BE2C (cell line): ENCODE results near the gene ARPIN.

Experiments used
- DNase-seq: peaks from one replicate; pipeline ENCODE4 v3.0.0-alpha.2; 2020
- H3K27me3 ChIP-seq: fragments of 250-450 bp; sonication (Bioruptor Pico); 2 replicates; pipeline ENCODE4 v1.5.1; 2020; ENCODE audit warnings: mild to moderate bottlenecking
- H3K36me3 ChIP-seq: fragments of 250-450 bp; sonication (Bioruptor Pico); 2 replicates; pipeline ENCODE4 v1.5.1; 2020; ENCODE audit warnings: mild to moderate bottlenecking
- H3K4me1 ChIP-seq: fragments of 250-450 bp; sonication (Bioruptor Pico); 2 replicates; pipeline ENCODE4 v1.5.1; 2020
- H3K4me3 ChIP-seq: 2 replicates; pipeline ENCODE4 v1.5.1; 2011; ENCODE audit warnings: low read depth, low read length
- H3K9me3 ChIP-seq: fragments of 250-450 bp; sonication (Bioruptor Pico); 2 replicates; pipeline ENCODE4 v1.5.1; 2020
- TF ChIP-seq, protein P1 (sequence below): IDR thresholded peaks from 2 replicates; pipeline ENCODE4 v1.5.1; 2012; ENCODE audit warnings: mild to moderate bottlenecking, low read depth, low read length

Gene ARPIN

DNA sequence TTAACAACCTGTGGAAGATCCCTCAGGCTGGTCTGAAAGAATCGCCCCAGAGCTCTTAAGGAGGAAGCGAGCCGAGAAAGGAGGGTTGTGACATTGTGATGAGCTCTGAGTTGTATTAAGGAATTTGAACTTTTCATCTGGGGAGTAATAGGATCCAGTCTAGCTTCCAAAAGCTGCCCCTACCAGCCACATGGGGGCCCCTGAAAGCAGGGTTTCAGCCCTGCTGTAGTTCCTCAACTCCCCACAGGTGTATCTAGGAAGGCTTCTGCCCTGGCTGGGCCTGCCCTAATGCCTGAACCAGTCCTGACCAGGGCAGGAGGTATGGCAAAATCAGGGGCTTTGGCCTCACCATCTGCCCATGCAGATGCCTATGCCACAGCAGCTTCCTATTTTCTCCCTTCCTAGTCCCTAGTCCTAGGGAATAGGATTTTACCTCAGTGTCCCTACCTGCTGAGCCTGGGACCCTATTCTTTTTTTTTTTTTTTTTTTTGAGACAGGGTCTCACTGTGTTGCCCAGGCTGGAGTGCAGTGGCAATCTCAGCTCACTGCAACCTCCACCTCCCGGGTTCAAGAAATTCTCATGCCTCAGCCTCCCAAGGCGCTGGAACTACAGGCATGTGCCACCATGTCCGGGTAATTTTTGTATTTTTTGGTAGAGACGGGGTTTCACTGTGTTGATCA is 14.0 kb downstream of the ARPIN start:
- no peaks in the 10 kb centered on the region for H3K36me3 ChIP-seq
- no peaks in the 10 kb centered on the region for H3K27me3 ChIP-seq
- no peaks in the 10 kb centered on the region for H3K4me1 ChIP-seq
- TF ChIP-seq, protein P1, sequence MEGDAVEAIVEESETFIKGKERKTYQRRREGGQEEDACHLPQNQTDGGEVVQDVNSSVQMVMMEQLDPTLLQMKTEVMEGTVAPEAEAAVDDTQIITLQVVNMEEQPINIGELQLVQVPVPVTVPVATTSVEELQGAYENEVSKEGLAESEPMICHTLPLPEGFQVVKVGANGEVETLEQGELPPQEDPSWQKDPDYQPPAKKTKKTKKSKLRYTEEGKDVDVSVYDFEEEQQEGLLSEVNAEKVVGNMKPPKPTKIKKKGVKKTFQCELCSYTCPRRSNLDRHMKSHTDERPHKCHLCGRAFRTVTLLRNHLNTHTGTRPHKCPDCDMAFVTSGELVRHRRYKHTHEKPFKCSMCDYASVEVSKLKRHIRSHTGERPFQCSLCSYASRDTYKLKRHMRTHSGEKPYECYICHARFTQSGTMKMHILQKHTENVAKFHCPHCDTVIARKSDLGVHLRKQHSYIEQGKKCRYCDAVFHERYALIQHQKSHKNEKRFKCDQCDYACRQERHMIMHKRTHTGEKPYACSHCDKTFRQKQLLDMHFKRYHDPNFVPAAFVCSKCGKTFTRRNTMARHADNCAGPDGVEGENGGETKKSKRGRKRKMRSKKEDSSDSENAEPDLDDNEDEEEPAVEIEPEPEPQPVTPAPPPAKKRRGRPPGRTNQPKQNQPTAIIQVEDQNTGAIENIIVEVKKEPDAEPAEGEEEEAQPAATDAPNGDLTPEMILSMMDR, result peak; percentile 73
- DNase-seq, result peak; percentile 58
- H3K9me3 ChIP-seq, result no peaks in the 10 kb centered on the region
- no peak overlapping the region for H3K4me3 ChIP-seq

DNA sequence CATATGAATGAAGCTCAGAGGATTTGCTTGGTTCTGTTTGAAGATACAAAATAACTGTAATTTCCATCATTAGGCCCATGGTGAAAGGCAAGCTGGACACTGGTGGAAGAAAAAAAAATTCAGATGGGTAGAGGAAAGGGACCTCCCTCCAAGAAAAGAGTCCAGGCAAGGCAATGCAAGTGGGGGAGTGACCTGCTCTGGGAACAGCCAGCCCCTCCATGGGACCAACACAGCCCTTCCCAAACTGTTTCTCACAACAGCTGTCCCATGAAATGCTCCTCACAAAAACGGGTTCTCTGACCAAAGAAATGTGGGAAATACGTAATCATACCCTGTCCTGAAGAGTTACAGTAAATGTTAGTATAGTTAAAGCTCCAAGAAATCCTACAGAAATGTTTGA is 14.6 kb downstream of the ARPIN start:
- no peak for DNase-seq
- TF ChIP-seq, protein P1, result no peak
- Histone ChIP-seq H3K4me1 (no peaks in the 10 kb centered on the region), H3K9me3 (no peaks in the 10 kb centered on the region), H3K36me3 (no peaks in the 10 kb centered on the region), H3K4me3 (no peak overlapping the region), H3K27me3 (no peaks in the 10 kb centered on the region)

DNA sequence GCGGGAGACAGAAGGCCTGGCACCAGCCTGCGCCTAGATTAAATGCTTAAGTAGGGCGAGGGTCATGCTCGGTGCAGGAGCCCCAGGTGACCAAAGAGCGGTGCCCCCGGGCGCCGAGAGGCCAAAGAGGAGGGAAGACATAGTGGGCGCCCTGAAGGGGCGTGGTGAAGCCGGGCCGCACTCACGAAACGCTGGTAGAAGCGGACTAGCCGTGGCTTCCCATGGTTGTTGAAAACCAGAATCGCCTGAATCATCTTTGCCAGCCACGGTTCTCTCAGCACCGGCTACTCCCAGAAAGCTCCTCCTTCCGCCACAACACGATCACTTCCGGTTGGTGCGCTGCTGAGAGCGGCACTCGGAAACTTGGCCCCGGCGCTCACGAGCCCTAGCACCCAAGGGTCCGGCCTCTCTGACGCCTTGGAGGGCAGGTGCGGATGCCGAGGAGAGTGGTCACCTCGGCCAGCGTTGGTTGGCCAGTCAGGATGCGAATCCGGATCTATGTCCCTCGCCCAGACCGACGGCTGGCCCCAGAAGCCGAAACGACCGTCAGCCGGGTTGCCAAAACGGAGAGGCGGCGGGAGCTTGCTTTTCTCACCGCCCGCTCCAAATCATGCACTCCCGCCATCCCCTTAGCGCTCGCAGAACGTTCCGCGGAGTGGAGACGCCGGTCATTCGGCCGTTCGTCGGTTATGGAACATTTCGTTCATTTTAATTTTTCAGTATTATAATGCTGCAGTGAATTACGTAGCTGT is 18.9 kb downstream of the ARPIN start, which contains the start of gene AP3S2:
Gene AP3S2, minus strand, starts transcription at position 299 of the 752 bp plus-strand sequence. Its CDS starts 45 bp downstream, at position 254.
- no peaks in the 10 kb centered on the region for H3K36me3 ChIP-seq
- no peaks in the 10 kb centered on the region for H3K4me1 ChIP-seq
- no peaks in the 10 kb centered on the region for H3K27me3 ChIP-seq
- DNase-seq, result peak; percentile 92
- TF ChIP-seq, protein P1, result no peak
- peak within 1 kb of the TSS; percentile 85 for H3K4me3 ChIP-seq
- H3K9me3 ChIP-seq, result no peaks in the 10 kb centered on the region

DNA sequence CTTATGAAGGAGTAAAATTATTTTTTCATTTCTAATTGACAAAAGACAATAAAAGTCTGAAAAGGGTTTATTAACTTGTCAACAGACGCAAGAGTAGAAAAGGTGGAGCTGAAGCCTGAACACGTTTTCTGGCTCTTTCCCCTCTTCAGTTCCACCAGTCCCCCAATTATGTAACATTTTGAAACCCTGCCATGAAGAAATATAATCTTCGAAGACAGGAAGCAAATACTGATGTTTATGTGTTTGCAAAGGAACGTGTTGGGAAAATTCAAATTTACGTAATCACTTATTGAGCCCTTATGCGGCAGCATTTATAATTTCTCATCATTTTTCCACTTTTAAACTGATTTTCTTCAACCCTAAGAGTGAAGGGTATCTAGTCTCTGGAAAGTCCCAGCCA is 19.7 kb downstream of the ARPIN start:
- no peaks in the 10 kb centered on the region for H3K9me3 ChIP-seq
- no peaks in the 10 kb centered on the region for H3K27me3 ChIP-seq
- no peaks in the 10 kb centered on the region for H3K4me1 ChIP-seq
- TF ChIP-seq, protein P1, result no peak
- peaks cover 3% of the 10 kb centered on the region for H3K36me3 ChIP-seq
- peak overlapping the region; percentile 85 for H3K4me3 ChIP-seq
- DNase-seq, result no peak

DNA sequence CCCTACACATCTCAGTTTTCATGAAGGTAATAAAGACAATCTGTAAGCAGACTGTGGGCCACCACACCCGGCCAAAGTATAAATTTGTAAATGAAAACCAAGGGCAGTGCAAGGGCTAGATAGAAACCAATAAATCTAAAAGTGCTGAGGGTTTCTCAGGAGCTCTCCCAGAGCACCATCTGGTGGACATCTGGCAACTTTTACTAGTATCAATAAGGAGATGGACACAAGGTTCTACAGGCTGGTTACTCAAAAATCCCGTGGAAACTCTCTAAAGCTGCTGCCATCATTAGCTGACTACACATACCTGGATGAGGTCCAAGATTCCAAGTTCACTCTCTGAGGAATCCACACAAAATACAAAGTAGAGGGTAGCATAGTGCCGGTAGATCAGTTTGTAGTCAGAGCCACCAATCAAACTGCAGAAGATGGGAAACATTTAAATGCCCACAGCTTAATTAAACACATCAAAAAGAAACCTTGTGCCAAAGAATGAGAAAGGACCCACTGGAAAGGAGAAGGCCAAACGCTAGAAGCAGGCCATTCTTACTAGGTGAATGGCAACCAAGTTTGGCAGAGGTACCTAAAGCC is 24.4 kb downstream of the ARPIN start:
- DNase-seq, result peak; percentile 31
- no peak overlapping the region for H3K4me3 ChIP-seq
- H3K27me3 ChIP-seq, result no peaks in the 10 kb centered on the region
- H3K36me3 ChIP-seq, result peaks cover 24% of the 10 kb centered on the region
- no peaks in the 10 kb centered on the region for H3K4me1 ChIP-seq
- TF ChIP-seq, protein P1, result peak; percentile 65
- H3K9me3 ChIP-seq, result no peaks in the 10 kb centered on the region
